GM21723 (cell line): ENCODE results near the gene RAMP3.
"Not testable (repeated sequence)": the region's sequence is repeated elsewhere in the genome, so short reads cannot be mapped to it uniquely, and the experiment has no call there.

Experiments
- ATAC-seq: cut with Tn5 transposase; IDR thresholded peaks from one replicate; pipeline ENCODE4 v1.9.1; 2021; ENCODE audit warnings: mild to moderate bottlenecking, moderate library complexity; ENCODE audit not compliant: unreplicated experiment

The RAMP3 gene

DNA sequence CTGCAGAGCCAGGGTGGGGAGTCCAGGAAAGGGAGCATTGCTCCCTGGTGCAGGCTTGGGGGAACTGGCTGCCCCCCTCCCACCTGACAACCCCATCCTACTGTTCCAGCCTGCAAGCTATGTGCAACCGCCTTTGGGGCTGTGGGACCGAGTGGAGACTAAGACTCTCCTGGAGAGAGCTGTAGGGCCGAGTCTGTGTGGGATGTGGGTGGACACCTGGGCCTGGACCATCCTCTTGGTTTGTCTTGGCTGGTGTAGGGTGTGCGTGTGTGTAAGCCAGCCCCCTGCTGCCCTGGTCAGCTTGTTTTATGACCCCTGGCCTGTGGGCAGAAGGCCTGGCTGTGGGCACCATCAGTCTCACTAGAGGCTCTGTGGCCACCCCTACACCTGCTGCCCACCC is 1.6 kb upstream of the RAMP3 start:
- no peak for ATAC-seq

- ATAC-seq: no peak
Measured at GRCh38 chr7:45156516-45157272, 897 bp upstream of the RAMP3 start.

- ATAC-seq: no peak
Measured at GRCh38 chr7:45157286-45157652, 322 bp upstream of the RAMP3 start.

- no peak for ATAC-seq
Measured at GRCh38 chr7:45158471-45158870, 880 bp downstream of the RAMP3 start.

- no peak for ATAC-seq
Measured at GRCh38 chr7:45159296-45159695, 1.7 kb downstream of the RAMP3 start.

- peak; percentile 61 for ATAC-seq
Measured at GRCh38 chr7:45160417-45160881, 2.9 kb downstream of the RAMP3 start.

- no peak for ATAC-seq
Measured at GRCh38 chr7:45161138-45161537, 3.5 kb downstream of the RAMP3 start.

- ATAC-seq: no peak
Measured at GRCh38 chr7:45161842-45162241, 4.3 kb downstream of the RAMP3 start.

- no peak for ATAC-seq
Measured at GRCh38 chr7:45162311-45162845, 4.8 kb downstream of the RAMP3 start.

DNA sequence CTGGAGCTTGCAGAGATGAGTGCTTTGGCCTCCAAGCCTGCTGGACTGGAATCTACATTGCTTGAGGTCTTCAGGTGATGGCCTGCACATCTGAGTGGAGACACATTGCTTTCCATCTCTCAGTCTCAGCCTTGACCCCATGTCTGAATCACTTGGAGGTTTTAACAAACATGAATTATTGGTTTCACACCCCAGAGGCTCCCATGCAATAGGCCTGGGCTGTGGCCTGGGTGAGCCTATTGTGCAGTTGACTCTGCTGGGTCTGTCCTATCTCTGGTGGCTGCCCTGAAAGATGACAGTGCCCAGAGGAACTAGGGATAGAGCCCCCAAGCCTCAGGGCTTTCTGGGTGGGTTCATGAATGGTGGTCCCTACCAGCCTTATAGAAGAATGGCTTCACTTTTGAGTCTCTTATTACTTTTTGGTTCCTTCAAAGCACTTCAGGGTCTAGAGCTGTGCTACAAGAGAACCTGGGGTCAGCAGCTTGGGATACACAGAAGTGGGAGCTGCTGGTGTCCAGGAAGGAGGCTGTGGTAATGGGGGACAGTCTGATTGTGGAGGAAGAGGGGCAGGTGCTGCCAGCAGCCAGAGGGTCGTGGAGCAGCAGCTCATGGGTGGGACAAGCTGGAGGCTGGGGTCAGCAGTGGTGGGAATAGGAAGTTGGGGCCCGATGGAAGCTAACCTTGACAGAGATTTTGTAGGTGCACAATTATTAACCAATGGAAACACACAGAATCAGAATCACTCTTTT is 5.5 kb downstream of the RAMP3 start:
- ATAC-seq: no peak

DNA sequence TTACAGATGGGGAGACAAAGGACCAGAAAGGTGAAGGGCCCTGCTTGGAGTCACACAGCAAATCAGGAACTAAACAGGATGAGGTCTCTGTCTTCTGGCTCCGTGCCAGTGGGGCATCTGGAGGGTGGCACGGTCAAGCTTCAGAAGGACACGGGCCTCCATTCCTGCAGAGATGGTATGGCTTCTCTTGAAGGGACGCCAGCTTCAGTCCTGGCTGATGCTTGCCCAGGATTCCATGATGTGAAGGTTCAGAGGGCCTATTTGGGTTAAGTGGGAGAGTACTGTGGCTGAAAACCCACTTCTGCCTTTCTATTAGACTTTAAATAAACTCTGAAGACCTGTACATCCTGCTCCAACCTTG is 6.1 kb downstream of the RAMP3 start:
- no peak for ATAC-seq

DNA sequence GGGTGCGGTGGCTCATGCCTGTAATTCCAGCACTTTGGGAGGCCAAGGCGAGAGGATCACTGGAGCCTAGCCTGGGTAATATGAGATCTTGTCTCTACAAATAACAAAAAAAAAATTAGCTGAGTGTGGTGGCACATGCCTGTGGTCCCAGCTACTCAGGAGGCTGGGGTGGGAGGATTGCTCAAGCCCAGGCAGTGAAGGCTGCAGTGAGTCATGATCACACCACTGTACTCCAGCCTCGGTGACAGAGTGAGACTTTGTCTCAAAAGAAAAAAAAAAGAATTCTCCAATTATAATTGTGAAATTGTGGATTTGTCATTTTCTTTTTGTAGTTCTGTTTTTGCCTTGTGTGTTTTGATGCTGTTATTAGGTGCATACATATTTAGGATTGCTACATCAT is 6.7 kb downstream of the RAMP3 start:
- not testable (repeated sequence) for ATAC-seq

DNA sequence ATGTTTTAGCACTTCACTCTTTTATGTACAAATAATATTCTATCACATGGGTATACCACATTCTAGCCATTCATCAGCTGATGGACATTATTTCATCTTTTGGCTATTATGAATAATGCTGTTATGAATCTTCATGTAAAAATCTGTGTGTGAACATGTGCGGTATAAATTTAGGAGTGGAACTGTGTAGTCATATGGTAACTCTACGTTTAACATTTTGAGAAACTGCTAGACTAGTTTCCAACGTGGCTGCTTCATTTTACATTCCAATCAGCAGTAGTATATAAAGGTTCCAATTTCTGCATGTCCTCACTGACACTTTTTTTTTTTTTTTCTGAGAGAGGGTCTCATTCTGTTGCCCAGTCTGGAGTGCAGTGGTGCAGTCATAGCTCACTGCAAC is 8.3 kb downstream of the RAMP3 start:
- ATAC-seq: no peak

DNA sequence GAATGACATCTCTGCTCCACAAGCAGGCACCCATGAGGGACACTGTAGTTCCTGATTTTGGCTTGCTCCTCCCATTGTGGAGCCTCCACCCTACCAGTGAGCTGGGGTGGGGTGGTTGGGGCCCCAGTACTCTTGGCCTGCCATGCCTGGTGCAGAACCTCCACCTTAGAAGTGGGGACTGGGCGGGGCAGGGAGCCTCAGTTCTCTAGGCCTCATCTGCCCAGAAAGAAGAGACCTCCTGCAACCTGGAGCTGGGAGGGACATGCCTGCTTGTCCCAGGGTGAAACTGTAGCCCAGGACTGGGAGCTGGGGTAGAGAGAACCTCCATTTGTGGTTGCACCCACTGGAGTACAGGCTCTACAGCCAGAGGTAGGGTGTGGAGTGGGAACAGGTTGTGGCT is 14.4 kb downstream of the RAMP3 start:
- no peak for ATAC-seq

DNA sequence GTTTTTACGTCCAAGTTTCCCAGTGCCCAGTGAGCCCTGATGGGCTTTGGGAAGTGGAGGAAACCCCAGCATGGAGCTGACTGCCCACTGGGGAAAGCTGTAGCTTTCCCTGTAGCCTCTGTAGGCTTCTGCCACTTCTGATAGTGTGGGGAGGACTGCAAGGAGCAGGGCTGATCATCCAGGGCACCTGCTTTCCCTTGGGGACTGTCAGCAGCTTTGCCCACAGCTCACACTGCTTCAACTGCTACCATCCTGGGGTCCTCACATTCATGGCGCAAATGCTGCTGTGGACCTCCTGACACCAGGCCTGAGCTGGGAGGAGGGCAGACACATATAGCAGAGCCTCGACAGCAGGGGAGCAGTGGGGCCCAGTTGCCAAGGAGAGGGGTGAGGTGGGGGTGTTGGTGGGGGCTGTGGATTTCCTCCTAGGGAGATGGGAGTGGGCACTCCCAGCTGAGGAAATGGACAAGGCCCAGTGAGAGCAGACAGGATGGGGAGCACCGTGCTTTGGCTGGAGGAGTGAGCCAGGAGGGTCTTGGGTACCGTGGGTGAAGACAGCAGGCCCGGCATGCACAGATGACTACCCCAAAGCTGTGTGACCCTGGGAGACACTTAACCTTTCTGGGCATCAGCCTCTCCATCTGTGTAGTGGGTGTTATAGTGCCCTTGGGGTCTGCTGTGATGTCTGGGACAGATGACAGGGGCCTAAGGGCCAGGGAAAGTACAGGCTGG is 16.2 kb downstream of the RAMP3 start:
- ATAC-seq: no peak

- ATAC-seq: no peak
Measured at GRCh38 chr7:45174328-45174610, 16.7 kb downstream of the RAMP3 start.

GRCh38 chr7:45174966-45175765 is 17.6 kb downstream of the RAMP3 start:
- no peak for ATAC-seq

- ATAC-seq: no peak
Measured at GRCh38 chr7:45176091-45176490, 18.5 kb downstream of the RAMP3 start.

DNA sequence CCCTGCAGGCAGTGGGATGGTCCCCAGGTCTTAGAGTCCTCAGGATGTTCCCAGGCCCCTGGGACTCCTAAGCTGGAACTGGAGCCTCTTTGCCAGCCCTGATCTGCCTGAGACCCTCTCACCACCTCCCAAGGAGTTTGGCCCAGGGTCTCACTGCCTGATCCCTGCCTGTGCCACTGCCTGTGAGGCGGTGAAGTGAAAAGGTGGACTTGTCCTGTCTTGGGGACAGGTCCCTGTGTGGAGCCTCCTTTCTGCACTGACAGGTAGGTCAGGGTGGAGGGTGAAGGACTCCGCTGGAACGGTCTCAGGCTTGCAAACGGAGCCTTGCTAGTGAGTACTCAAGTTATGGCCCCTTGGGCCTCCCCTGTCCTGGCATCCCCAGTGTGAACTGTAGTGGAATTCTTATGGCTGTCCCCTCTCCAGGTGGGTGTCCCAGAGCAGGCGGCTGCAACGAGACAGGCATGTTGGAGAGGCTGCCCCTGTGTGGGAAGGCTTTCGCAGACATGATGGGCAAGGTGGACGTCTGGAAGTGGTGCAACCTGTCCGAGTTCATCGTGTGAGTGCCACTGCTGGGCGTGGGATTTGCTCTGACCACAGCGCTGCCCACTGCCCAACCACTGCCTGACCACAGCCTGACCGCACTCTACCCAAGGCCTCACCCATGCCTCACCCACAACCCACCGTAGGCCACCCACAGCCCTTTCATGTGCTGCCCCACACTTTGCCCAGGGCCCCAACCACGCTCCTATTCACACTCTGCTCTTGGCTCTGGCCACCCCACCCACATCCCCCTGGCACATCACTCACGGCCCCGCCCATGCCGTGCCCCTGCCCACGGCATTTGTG is 19.5 kb downstream of the RAMP3 start:
- ATAC-seq: no peak

DNA sequence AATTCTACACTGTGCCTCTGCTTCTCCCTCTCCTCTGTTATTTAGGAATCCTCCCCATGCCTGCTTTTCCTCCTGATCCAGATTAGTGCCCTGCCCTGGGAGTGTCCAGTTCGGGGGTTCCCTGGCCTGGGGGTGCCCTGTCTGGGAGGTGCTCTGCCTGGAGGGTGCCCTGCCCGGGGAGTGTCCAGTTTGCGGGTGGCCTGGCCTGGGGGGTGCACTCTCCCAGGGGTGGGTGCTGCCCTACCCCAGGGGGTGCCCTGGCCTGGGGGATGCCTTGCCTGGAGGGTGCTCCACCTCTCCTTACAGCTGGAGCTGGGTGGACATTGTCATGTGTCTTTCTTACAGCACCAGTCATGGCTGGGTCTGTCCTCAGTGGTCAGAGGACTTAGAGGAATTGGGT is 20.2 kb downstream of the RAMP3 start:
- no peak for ATAC-seq
